Stimulated activated CD4-positive, alpha-beta T cell treated with anti-CD3 and anti-CD28 coated beads, Interleukin-1b, Interleukin-23, amount 100 ng/mL, for 48 hours (primary cell): Measurements from ENCODE around the gene CCDC14.
"Not testable (repeated sequence)": the region's sequence is repeated elsewhere in the genome, so short reads cannot be mapped to it uniquely, and the experiment has no call there.

ENCODE experiments used
- DNase-seq: peaks from one replicate; pipeline ENCODE4 v3.0.0-alpha.2; 2020

The CCDC14 gene, protein sequence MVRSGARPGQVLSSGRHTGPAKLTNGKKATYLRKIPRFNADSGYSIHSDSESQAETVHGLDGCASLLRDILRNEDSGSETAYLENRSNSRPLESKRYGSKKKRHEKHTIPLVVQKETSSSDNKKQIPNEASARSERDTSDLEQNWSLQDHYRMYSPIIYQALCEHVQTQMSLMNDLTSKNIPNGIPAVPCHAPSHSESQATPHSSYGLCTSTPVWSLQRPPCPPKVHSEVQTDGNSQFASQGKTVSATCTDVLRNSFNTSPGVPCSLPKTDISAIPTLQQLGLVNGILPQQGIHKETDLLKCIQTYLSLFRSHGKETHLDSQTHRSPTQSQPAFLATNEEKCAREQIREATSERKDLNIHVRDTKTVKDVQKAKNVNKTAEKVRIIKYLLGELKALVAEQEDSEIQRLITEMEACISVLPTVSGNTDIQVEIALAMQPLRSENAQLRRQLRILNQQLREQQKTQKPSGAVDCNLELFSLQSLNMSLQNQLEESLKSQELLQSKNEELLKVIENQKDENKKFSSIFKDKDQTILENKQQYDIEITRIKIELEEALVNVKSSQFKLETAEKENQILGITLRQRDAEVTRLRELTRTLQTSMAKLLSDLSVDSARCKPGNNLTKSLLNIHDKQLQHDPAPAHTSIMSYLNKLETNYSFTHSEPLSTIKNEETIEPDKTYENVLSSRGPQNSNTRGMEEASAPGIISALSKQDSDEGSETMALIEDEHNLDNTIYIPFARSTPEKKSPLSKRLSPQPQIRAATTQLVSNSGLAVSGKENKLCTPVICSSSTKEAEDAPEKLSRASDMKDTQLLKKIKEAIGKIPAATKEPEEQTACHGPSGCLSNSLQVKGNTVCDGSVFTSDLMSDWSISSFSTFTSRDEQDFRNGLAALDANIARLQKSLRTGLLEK

DNA sequence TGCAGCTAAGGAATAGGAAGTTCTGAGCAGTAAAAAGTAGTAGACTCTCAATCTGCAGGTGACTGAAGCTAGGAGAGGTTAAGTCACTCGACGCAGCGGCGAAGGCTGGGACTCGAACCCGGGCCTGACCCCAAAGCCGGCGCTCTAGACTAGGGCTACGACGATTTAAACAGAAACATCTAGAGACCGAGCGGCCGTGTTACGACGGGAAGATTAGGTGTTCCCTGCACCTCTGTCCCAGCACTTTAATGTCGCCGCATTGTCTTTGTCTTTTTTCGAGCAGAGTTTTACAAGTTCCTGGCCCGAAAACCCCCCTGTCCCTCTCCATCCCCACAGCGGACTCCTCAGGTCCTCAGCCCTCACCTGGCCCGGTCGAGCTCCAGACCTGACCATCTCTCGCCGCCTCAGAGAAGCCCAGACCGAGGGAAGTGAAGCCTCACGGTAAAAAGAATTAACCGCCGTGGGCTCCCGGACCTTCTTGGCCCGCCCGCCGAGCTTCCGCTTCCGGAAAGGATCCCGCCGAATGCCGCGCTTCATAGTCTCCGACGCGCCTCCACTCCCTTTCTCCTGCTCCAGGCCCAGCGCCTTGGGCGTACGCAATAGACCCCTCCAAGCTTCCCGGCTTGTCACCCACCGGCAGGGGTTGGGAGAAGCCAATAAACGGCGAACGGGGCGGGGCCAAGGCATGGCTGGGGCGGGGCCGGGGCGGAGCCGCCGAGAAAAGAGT is at the start of gene CCDC14:
TSS of gene CCDC14 (minus strand) at position 449 of the 727 bp plus-strand sequence. CDS start at position 393, 56 bp downstream.
- peak; percentile 86 for DNase-seq

DNA sequence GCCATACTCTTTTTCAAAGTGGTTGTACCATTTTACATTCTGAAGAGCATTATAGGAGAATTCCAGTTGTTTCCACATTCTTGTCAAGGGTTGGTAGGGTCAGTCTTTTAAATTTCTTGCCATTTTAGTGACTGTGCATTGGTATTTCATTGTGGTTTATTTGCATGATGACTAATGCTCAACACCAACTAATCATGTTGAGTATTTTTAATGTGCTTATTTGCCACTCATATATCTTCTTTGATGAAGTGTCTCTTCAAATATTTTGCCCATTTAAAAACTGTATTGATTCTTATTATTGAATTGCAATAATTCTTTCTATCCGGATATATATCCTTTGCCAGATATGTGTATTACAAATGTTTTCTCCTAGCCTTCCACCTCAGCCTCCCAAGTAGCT is 47.3 kb upstream of the CCDC14 start:
- not testable (repeated sequence) for DNase-seq

DNA sequence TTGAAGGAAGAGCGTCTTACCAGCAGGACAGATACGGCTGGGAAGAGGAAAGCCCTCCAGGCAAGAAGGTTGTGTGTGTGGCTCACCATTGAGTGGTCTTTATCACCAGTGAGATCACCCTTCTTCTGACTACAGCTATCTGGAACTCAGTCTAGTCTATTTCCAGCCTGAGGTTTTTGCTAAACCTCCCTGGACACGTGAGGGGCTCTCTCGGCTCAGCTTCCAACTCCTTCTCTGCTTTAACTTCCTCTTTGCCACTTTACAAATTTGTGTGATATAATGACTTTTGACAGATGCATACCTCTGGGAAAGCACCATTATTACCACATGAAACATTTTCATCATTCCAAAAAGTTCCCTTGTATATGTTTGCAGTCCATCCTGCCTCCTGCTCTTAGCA is 46.2 kb upstream of the CCDC14 start:
- DNase-seq, result no peak

DNA sequence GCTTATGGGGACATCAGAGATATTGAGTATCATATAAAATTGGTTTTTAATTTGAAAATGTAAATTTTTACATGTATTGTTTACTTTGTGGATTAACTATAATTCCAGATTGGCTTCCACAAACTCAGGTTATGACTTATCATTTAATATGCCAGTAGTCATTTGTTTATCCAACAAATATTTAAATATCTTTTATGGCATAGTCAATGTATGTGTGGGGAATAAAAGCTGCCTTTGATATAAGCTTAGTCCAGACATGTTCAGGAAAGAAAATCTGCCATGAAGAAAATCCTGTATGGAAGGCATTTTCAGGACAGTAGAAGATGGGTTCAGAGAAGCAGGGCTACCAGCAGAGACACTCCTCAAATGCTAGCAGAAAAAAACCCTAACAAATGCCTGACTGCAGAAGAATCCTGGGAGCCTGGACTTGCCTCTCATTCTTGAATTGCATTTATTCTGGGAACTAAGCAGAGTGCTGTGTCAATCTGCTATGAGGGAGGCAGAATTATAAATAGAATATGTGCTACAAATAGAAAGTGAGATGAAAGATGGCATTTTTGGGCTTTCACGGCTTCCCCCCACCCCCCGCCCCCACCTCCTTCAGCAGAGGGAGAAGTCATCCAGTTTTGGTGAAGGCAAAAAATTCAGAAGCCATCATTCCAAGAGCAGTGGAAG is 41.5 kb upstream of the CCDC14 start:
- DNase-seq, result not testable (repeated sequence)

DNA sequence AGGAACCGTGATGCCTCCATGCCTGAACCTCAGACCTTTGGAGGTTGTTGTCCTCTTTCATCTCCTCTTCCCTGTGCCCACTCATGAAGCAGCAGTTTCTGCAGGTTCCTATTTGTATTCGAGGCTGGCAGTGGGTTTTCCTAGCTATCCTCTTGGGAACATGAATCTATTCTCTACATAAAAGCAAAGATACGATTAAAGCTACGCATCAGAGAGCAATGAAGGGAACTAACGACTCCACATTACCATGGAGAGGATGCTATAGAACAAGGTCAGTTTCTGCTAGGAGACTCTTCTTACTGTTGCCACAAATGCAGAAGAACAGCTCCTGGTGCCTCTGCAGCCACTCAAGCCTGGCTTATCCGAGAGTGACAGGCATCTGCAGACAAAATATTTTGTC is 40.3 kb upstream of the CCDC14 start:
- DNase-seq, result not testable (repeated sequence)

DNA sequence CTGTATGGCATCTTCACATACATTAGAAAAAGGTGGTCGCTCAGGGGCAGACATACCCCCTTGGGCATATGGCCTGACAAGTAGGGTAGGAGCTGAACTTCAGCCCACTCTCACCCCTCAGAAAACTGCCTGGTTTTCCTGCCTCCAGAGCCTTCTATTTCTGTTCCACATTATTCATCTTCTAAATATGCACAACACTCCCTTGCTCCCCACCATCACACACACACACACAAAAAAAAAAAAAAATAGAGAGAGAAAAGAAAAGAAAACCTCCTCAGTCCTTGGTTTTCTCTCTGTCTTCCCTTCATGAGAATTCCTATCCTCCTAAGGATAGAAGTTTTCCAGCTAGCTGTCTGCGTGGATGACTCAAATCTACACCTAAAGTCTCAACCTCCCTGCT is 36.5 kb upstream of the CCDC14 start:
- no peak for DNase-seq

DNA sequence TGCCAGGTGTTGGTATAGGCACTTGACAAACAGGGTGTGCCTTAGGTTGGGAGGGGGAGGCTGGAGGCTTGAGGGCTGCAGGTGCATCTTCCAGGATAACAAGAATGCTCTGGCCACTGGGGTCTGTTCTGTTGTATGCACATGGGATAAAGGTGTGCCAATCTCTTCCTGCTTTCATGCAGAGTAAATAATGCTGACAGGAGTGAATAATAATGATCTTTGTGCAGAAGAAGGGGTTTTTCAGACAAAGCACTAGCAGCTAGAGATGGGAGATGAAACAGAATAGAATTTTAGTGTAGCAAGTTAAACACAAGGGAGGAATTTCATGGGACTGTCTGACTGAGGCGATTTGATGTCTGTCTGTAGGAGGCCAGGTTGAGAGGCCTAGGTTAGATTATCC is 32.8 kb upstream of the CCDC14 start:
- no peak for DNase-seq

DNA sequence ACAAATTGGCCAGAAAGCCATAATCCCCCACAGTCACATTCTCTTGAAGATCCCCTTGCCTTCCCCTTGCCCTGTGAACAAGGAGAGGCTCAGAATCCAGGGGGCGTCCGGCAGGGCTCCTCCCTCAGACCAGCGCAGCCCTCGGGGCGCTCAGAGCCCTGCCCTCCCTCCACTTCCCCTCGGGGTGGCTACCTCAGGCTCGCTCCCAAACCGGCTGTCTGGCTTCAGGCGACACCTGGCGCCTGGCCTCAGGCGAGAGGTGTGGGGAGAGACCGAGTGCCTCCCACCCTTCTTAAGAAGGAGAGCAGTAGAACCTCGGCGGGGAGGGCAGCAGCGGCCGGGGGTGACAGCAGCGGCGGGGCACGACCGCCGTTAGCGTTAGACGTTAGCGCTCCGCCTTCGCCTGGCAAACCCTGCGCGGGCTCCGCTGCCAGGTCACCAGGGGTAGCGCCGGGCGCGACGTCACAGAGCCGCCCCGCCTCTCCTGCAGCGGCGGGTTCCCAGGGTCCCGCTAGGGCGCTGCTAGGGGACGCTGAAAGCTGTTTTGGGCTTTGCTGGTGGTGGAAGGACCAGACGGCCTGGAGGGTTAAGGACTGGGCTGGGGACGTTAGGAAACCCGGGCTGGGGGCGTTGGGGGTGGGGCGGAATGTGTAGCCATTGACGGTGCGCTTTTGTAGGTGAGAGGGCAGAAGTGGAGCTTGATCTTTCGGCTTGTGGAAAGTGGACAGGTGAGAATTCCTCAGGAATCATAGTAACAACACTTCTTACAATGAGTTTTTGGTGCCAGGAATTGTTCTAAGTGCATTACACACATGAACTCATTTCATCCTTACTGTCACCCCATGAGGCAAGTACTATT is 30.9 kb upstream of the CCDC14 start, which contains the start of gene ROPN1:
TSS of gene ROPN1 (minus strand) at position 395 of the 859 bp plus-strand sequence. CDS start 11,643 bp downstream, outside the sequence.
- DNase-seq, result not testable (repeated sequence)

DNA sequence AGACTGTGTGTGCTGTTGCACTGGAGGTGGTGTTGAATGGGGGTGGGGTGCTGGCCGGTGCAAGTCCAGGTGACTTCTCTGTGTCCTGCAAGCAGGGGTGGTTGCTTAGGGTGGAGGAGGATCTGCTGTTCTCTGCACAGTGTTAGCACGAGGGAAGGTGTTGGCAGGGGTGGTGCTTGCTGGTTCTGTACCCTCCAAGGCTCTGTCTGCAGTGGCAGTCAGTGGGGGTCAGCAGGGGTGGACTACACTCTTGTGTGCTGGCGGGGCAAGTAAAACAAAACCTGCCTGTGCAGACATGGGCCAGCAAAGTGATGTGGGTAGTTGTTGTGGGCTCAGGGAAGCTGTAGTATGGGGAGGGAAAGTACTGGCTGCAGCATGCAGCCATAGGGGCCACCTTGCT is 25.4 kb upstream of the CCDC14 start:
- DNase-seq, result no peak

DNA sequence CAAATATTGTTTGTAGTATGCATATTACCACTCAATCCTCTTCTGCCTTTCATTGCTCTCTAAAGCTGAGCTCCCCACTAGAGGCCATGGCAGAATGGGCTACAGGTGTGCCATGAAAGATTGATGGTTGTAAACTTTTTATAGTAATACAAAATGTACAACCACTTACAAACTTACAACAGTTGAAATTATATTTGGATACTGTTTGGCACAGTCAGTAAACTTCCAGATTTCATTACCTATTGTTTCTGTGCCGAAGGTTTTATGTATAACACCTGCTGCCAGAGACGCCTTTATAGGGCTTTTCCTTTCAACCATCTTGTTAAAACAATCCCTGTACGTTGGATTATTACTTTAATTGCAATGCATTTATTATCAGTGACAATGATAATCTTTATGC is 23.9 kb upstream of the CCDC14 start:
- DNase-seq, result no peak

DNA sequence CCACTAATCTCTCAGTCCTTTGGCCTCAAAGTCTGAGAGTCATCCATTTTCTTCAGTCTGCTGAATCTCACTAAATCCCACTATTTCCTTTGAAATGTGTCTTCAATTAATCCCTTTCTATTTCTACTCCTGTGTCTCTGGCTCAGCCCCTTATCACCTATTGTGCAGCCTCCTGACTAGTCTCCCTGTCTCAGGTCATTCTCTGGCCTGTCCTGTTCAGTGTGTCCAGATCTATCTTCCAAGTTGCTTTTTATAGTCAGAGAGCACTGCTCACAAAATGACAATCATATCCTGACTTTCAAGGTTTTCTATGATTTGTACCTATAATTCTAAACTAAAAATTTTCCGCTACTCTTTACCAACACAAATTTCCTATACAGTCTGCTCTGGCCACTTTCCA is 23.3 kb upstream of the CCDC14 start:
- no peak for DNase-seq

DNA sequence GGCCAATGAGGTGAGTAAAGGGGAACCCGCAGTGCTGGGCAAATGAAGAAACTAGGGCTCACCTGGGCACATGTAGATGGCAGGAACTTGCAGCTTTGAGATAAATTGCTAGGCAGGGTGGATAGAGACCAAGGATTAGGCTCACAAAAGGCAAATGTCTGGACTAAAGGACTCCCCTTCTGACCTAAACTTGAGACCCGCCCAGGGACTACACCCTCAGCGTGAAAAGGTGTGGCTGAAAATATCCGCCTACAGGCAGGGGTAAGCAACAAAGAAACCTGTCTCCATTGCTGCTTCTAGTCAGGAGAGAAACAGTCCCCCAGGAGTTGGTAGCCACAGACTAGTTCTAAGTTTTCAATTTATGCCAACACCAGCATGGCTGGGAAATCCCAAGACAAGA is 20.3 kb upstream of the CCDC14 start:
- DNase-seq, result not testable (repeated sequence)

DNA sequence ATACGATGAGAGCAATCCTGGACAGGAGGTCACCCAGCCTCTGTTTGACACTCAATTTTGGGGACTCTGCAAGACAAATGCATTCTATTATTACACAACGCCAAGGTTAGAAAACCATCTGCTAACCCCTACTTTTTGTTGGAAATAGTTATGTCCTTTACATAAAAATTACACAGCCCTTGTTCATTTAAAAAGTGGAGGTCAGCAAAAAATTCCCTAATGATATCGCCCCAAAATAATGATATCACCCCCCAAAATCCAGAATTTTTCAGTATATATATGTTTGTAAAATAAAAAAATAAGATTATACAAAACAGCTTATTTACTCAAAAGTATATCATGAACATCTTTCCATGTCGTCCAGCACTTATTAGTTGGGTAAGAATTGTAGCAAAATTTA is 19.5 kb upstream of the CCDC14 start:
- DNase-seq, result no peak

DNA sequence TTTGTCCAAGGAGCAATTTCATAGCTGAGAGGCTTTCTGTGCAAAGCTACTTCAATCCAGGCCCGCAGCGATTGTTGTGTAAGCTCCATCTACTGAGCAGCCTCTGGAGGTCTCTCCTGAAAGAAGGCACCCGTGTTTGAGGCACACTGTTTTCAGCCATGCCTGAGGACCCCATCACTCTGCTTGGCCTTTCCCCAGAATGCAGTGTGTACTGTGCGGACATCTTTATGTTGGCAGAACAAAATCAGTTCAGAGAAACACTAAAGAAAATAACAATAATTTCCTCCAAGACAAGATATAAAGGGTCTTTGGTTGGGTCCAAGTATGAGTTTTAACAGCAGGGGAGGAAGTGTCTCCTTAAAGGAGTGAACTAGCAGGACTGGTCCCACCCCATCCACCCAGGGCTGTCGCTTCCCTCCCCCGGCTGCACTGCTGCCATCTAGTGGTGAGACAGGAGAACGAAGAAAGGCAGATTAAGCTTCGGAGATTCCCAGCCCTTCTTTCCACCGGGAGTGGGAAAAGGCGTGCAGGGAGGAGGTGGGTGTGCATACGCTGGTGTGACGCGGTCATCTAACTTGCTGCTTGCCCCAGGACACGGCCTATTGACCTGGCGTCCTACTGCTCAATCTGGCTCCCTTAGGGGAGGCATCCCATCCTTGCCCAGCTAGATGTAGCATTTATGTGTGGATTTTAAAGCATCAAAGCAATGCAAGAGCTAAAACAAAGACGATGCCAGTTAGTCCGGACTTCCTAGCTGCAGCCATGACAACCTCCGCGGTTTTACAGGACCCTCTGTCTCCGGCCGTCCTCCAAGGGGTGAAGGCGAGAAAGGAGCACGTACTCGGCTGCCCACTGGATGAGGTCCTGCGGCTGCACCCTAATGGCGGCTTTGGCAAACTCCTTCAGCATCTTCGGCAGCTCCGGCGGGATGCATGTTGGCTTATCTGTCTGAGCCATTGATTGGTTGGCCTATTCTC is 18.8 kb upstream of the CCDC14 start:
- DNase-seq, result peak; percentile 22

DNA sequence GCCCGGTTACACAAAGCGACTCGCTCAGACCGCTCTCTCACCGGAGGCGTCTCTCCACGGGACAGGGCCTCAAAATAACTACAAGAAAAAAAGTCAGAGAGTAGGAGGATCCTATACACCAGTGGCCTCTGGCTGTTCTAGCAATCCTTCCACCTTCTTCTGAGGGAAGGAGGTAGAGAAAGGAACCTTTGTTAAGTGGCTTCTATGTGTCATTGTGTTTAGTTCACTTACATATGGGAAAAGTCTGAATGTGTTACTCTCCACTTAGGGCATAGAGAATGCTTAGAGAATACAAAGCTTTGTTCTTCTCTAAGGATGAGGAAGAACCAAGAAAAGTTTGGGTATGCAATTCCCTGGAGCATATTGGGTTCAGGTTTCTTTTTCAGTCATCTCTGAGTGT is 15.9 kb upstream of the CCDC14 start:
- not testable (repeated sequence) for DNase-seq

DNA sequence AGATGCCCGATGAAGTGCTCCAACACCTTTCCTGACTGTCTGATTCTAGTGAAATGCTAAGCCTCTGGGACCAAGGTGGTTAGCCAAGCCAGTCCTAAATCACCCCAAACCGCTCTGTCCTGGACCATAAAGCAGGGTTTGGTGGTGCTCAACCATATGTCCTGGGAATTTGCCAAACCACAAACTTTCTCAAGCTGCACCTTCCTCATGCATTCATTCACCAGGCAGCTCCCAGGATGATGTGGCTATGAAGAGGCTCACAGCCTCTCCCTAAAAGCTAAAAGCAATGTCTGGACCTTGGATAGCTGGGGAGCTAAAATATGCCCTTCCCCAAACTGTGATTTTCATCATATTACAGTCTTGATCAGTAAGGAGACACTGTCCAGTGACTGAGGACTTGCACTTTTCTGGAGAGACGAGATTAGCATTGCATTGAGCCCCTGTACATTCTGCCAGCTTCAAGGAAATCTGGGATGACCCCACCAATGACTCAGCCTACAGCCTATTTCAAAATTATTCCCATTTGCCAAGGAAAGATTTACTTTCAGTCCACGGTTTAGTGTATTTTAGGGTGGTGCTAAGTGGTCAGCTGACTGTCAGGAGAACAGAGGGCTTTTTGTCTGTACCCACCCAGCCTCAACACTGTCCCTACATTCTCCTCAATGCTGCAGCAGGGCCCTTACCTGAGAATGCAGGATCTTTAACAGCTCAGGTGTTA is 15.3 kb upstream of the CCDC14 start:
- not testable (repeated sequence) for DNase-seq

DNA sequence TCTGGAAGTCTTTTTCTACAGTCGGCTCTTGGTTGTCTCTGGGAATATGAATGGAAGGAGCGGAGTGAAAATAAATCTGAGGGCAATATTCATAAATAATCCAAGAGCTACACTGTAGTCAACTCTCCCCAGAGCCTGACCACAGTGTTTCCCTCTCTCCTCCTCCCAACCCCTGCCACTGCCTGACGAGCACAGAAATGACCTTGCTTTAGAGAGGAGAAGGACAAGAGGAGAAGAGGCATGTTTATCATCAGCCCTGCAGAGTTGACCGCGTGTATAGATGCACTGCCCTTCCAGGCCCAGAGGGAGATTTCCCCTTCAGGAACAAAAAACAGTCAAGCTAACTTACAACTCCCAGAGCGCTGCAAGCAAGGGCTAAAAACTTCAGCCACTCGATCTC is 14.0 kb upstream of the CCDC14 start:
- not testable (repeated sequence) for DNase-seq

DNA sequence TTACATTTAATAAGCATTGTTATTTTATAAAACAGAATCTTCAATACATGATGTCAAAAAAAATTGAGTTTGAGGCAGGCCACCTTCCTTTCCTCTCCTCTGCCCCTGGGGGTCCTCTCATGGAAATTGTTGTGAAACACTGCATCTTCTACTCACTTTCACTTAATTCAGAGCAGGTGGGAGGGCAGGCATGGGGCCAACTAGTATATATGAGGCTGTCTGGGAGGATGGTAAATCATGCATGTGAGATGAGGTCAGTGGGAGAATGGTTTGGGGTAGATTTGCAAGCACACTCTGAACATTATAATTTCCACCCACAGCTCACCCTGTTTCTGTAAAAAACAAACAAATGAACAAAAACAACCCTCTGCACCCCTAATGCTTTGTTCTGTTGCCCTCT is 10.4 kb upstream of the CCDC14 start:
- no peak for DNase-seq

DNA sequence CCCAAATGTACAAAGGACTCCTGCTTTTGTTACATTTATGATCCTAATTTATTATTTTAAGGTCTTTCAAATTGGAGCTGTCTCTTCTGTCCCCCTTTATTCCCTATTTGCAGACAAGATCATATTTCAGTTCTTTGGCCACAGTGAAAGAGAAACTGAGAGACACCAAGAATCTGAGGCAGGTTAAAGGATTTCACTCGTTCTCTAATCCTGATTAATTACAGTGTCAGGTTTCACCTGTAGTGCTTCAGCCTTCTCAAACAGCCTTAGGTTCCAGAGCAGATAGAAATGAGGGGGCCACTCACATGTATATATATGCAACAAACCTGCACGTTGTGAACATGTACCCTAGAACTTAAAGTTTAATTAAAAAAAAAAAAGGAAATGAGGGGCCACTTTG is 6.2 kb upstream of the CCDC14 start:
- DNase-seq, result not testable (repeated sequence)
